ENCODE data around the gene NOX5.

The NOX5 gene

DNA sequence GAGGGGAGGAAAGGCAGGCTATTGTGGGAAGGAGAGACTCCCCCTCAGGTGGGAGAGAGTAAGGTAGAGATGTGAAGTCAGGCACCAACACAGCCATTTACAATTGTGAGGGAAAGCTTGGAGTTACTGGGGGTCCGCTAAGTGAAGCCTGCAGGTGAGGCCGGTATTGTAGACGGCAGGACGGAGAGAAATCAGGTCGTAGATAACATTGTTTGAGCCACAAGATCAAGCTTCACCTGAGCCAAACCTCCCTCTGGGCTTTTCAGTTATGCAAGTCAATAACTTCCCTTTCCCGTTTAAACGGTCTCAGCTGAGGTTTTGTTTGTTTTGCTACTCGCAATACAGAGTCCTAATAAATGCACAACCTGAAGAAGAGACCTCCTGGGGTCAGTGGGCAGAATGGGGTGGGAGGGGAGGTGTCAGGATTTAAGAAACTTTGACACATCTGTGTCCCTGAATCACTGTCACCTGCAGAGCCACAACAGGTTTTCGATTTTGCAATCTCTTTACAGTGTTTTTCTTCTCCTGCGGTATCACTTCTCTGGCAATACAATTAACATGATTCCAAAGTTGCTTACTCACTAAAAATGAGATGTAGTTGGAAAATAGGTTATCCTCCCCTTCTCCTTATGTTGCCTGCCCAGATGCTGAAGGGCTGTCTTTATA, 73.9 kb downstream of the NOX5 start:
- Mint-ChIP-seq H3K9me3 (no peaks in the 10 kb centered on the region), H3K27ac (no peak overlapping the region), H3K4me1 (ENCODE audit: low read depth in 2 of 2) (peaks cover 0 to 4% of the 10 kb centered on the region in 2 donors), H3K4me3 (no peak overlapping the region), H3K27me3 (peaks cover 23 to 63% of the 10 kb centered on the region in 2 donors), H3K36me3 (ENCODE audit: insufficient read depth) (no peaks in the 10 kb centered on the region)
- no peak for ATAC-seq (replicated peaks)
- DNase-seq = no peak

- Mint-ChIP-seq H3K36me3 (ENCODE audit: insufficient read depth) (no peaks in the 10 kb centered on the region), H3K27me3 (peaks cover 23 to 70% of the 10 kb centered on the region in 2 donors), H3K27ac (no peak overlapping the region), H3K9me3 (no peaks in the 10 kb centered on the region), H3K4me3 (no peak overlapping the region), H3K4me1 (ENCODE audit: low read depth in 2 of 2) (peaks cover 0 to 4% of the 10 kb centered on the region in 2 donors)
- DNase-seq (no peak), ATAC-seq (replicated peaks) (no peak)
These were observed 74.8 kb downstream of the NOX5 start for GRCh38 chr15:69089258-69089657.

- Mint-ChIP-seq H3K36me3 (ENCODE audit: insufficient read depth) (no peaks in the 10 kb centered on the region), H3K4me1 (ENCODE audit: low read depth in 2 of 2) (no peaks in the 10 kb centered on the region), H3K27me3 (peaks cover 23 to 63% of the 10 kb centered on the region in 2 donors), H3K27ac (no peak overlapping the region), H3K9me3 (no peaks in the 10 kb centered on the region), H3K4me3 (no peak overlapping the region)
- ATAC-seq (replicated peaks) (no peak), DNase-seq (no peak)
These were observed 75.9 kb downstream of the NOX5 start for GRCh38 chr15:69090197-69090948.

GRCh38 chr15:69091654-69092053, 77.2 kb downstream of the NOX5 start:
- peaks cover 18 to 61% of the 10 kb centered on the region in 2 donors for H3K27me3 Mint-ChIP-seq
- no peaks in the 10 kb centered on the region for H3K36me3 Mint-ChIP-seq (ENCODE audit: insufficient read depth)
- ATAC-seq (replicated peaks) (no peak), DNase-seq (no peak)
- H3K27ac Mint-ChIP-seq = no peak overlapping the region
- H3K4me3 Mint-ChIP-seq = no peak overlapping the region
- H3K4me1 Mint-ChIP-seq (ENCODE audit: low read depth in 2 of 2) = no peaks in the 10 kb centered on the region
- H3K9me3 Mint-ChIP-seq = no peaks in the 10 kb centered on the region

DNA sequence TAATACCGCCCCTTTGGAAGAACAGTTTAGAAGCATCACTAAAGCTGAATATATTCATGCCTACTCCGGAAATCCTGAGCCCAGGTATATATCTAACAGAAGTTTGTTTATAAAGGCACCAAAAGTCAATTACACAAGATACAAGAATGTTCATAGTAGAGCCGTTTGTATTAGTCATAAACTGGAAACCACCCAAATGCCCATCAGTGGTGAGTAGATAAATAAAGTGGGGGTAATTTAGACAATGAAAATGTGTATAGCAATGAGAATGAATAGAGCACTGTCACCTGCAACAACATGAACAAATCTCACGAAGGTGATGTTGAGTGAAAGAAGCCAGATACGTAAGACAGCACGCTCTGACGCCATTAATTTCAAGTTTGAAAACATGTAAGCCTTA, 77.7 kb downstream of the NOX5 start:
- no peak overlapping the region for H3K4me3 Mint-ChIP-seq
- no peak for DNase-seq
- no peaks in the 10 kb centered on the region for H3K4me1 Mint-ChIP-seq (ENCODE audit: low read depth in 2 of 2)
- ATAC-seq (replicated peaks) = no peak
- no peaks in the 10 kb centered on the region for H3K36me3 Mint-ChIP-seq (ENCODE audit: insufficient read depth)
- H3K27ac Mint-ChIP-seq = no peak overlapping the region
- peaks cover 17 to 56% of the 10 kb centered on the region in 2 donors for H3K27me3 Mint-ChIP-seq
- no peaks in the 10 kb centered on the region for H3K9me3 Mint-ChIP-seq

- Mint-ChIP-seq H3K4me1 (ENCODE audit: low read depth in 2 of 2) (peaks cover 0 to 2% of the 10 kb centered on the region in 2 donors), H3K27me3 (peaks cover 8 to 46% of the 10 kb centered on the region in 2 donors), H3K36me3 (ENCODE audit: insufficient read depth) (no peaks in the 10 kb centered on the region), H3K4me3 (no peak overlapping the region), H3K9me3 (no peaks in the 10 kb centered on the region), H3K27ac (no peak overlapping the region)
- ATAC-seq (replicated peaks) = no peak
- no peak for DNase-seq
These were observed 78.6 kb downstream of the NOX5 start for GRCh38 chr15:69093127-69093526.

DNA sequence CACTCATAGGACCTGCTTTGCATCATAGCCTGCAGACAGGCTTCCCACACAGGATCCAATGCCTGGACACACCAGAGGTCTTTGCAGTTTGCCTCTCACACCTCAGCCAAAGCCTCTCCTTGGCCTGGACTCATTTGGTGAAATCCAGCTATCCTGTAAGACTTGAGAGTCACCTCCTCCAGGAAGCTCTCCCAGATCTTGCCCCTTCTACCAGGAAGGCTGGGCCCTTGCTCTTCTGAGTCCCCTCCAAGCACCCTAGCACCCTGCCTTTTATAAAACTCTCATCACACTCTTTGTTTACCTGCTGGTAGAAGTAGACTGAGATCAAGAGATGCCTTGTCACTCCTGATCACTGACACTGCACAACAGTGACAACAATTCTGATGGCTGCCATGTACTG, 79.1 kb downstream of the NOX5 start:
- peaks cover 4 to 41% of the 10 kb centered on the region in 2 donors for H3K27me3 Mint-ChIP-seq
- ATAC-seq (replicated peaks) (no peak), DNase-seq (no peak)
- peaks cover 0 to 2% of the 10 kb centered on the region in 2 donors for H3K4me1 Mint-ChIP-seq (ENCODE audit: low read depth in 2 of 2)
- no peak overlapping the region for H3K27ac Mint-ChIP-seq
- no peaks in the 10 kb centered on the region for H3K9me3 Mint-ChIP-seq
- no peaks in the 10 kb centered on the region for H3K36me3 Mint-ChIP-seq (ENCODE audit: insufficient read depth)
- H3K4me3 Mint-ChIP-seq = no peak overlapping the region

- Mint-ChIP-seq H3K4me1 (ENCODE audit: low read depth in 2 of 2) (peaks cover 0 to 2% of the 10 kb centered on the region in 2 donors), H3K27me3 (peaks cover 4 to 34% of the 10 kb centered on the region in 2 donors), H3K9me3 (no peaks in the 10 kb centered on the region), H3K4me3 (no peak overlapping the region), H3K36me3 (ENCODE audit: insufficient read depth) (no peaks in the 10 kb centered on the region), H3K27ac (no peak overlapping the region)
- no peak for ATAC-seq (replicated peaks)
- no peak for DNase-seq
These were observed 79.8 kb downstream of the NOX5 start for GRCh38 chr15:69094124-69094921.

GRCh38 chr15:69095274-69095673, 80.8 kb downstream of the NOX5 start:
- H3K4me1 Mint-ChIP-seq (ENCODE audit: low read depth in 2 of 2) = peaks cover 5% of the 10 kb centered on the region in 2 donors
- H3K4me3 Mint-ChIP-seq = no peak overlapping the region
- H3K27me3 Mint-ChIP-seq = peaks cover 0 to 25% of the 10 kb centered on the region in 2 donors
- no peaks in the 10 kb centered on the region for H3K36me3 Mint-ChIP-seq (ENCODE audit: insufficient read depth)
- H3K27ac Mint-ChIP-seq = no peak overlapping the region
- DNase-seq (no peak), ATAC-seq (replicated peaks) (no peak)
- no peaks in the 10 kb centered on the region for H3K9me3 Mint-ChIP-seq

- H3K27me3 Mint-ChIP-seq = peaks cover 0 to 17% of the 10 kb centered on the region in 2 donors
- no peak for ATAC-seq (replicated peaks)
- H3K4me1 Mint-ChIP-seq (ENCODE audit: low read depth in 2 of 2) = peaks cover 5% of the 10 kb centered on the region in 2 donors
- H3K9me3 Mint-ChIP-seq = no peaks in the 10 kb centered on the region
- no peaks in the 10 kb centered on the region for H3K36me3 Mint-ChIP-seq (ENCODE audit: insufficient read depth)
- no peak overlapping the region for H3K4me3 Mint-ChIP-seq
- H3K27ac Mint-ChIP-seq = no peak overlapping the region
- no peak for DNase-seq
These were observed 81.7 kb downstream of the NOX5 start for GRCh38 chr15:69096196-69096595.

DNA sequence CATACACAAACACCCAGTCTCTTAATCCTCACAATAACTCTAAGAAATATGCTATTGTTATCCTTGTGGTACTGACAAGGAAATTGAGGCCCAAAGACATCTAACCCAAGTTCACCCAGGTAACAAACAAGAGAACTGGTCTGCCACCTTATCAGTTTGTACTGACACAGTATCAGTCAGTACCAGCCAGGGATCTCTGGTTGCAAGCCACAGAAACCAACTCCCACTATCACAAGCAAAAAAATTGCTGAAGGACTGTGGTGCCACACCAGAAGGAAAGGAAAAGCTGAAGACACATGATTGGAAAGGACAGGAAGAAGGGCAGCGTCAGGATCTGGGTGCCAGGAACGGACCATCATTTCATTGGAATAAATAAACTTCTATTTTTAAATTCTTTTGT, 82.1 kb downstream of the NOX5 start:
- peaks cover 5% of the 10 kb centered on the region in 2 donors for H3K4me1 Mint-ChIP-seq (ENCODE audit: low read depth in 2 of 2)
- H3K9me3 Mint-ChIP-seq = no peaks in the 10 kb centered on the region
- H3K4me3 Mint-ChIP-seq = no peak overlapping the region
- no peak for ATAC-seq (replicated peaks)
- no peaks in the 10 kb centered on the region for H3K36me3 Mint-ChIP-seq (ENCODE audit: insufficient read depth)
- DNase-seq = no peak
- H3K27ac Mint-ChIP-seq = no peak overlapping the region
- H3K27me3 Mint-ChIP-seq = peaks cover 0 to 12% of the 10 kb centered on the region in 2 donors

- DNase-seq (no peak), ATAC-seq (replicated peaks) (no peak)
- Mint-ChIP-seq H3K9me3 (no peaks in the 10 kb centered on the region), H3K4me3 (no peak overlapping the region), H3K4me1 (ENCODE audit: low read depth in 2 of 2) (peaks cover 8 to 15% of the 10 kb centered on the region in 2 donors), H3K27ac (no peak overlapping the region), H3K36me3 (ENCODE audit: insufficient read depth) (peaks cover 2% of the 10 kb centered on the region), H3K27me3 (peaks cover 0 to 4% of the 10 kb centered on the region in 2 donors)
These were observed 84.3 kb downstream of the NOX5 start for GRCh38 chr15:69098771-69099170.

- Mint-ChIP-seq H3K9me3 (no peaks in the 10 kb centered on the region), H3K27me3 (no peaks in the 10 kb centered on the region), H3K4me3 (no peak overlapping the region), H3K4me1 (ENCODE audit: low read depth in 2 of 2) (peaks cover 17 to 24% of the 10 kb centered on the region in 2 donors), H3K27ac (no peak overlapping the region), H3K36me3 (ENCODE audit: insufficient read depth) (peaks cover 2% of the 10 kb centered on the region)
- ATAC-seq (replicated peaks) = no peak
- no peak for DNase-seq
These were observed 85.4 kb downstream of the NOX5 start for GRCh38 chr15:69099941-69100340.

Measured in effector memory CD8-positive, alpha-beta T cell (primary cell).